HepG2 (cell line): ENCODE results near the gene USP5. TPM values are rescaled to one million over a fixed set of nuclear protein-coding genes. Genes with fewer than 3 reads are reported as not detected.

Experiments
- ATAC-seq: fragments of 200-7000 bp; cut with Tn5 transposase; 3 replicates; pipeline ENCODE4 v1.9.1; 2020; ENCODE audit warnings: mild to moderate bottlenecking, moderate library complexity
- BruUV-seq: library from RNA; stranded (reverse); fragments of 400-500 nt; replicated peaks from 2 replicates; lab custom pipeline; 2021; lab: Mats Ljungman, UMichigan
- CTCF ChIA-PET: fragments of 300-600 bp; formaldehyde crosslinking; extraction: SDS; loops from one replicate; lab custom pipeline; 2021; ENCODE audit warnings: low total read pairs, inconsistent platforms, low intra/inter-chr PET ratio; lab: Yijun Ruan, JAX
- POLR2A ChIA-PET: fragments of 350-600 bp; sonication (Branson Sonifier 250); formaldehyde crosslinking; loops from one replicate; lab custom pipeline; 2020; ENCODE audit warnings: antibody characterized with exemption, inconsistent platforms; lab: Yijun Ruan, JAX
- DNase-seq: peaks from one replicate; pipeline ENCODE4 v3.0.0-alpha.2; 2015; ENCODE audit warnings: low spot score
- FAIRE-seq: peaks from 3 replicates; lab custom pipeline; 2011; peaks lifted over from hg19 to GRCh38; lab: Jason Lieb, UNC
- H2AFZ ChIP-seq: one replicate; pipeline ENCODE4 v1.6.1; 2011; ENCODE audit warnings: low read length, inconsistent platforms
- H3K27ac ChIP-seq: fragments of 300-600 bp; 3 replicates; pipeline ENCODE4 v1.8.0; 2011; ENCODE audit warnings: mixed run types, mild to moderate bottlenecking, mixed read lengths, low read length, inconsistent platforms; ENCODE audit not compliant: insufficient read depth; ENCODE audit errors: extremely low read length
- H3K27me3 ChIP-seq, 2 experiments: fragments of 200-600 bp in 1 of 2; 2 replicates in 1 of 2; 3 replicates in 1 of 2; pipeline versions ENCODE4 v1.6.0 to v1.8.0; 2011; ENCODE audit warnings: low read length in 2 of 2, mild to moderate bottlenecking in 2 of 2, moderate library complexity in 2 of 2, inconsistent platforms in 1 of 2; ENCODE audit not compliant: insufficient read depth in 2 of 2, control insufficient read depth in 1 of 2
- H3K36me3 ChIP-seq, 2 experiments: fragments of 200-600 bp in 1 of 2; replicated peaks in 1 of 2; 2 replicates in 1 of 2; 3 replicates in 1 of 2; pipeline versions ENCODE4 v1.5.1 to v1.8.0; 2011; ENCODE audit warnings: low read length in 2 of 2, inconsistent platforms in 1 of 2; ENCODE audit not compliant: insufficient read depth in 2 of 2, control insufficient read depth in 1 of 2
- H3K4me1 ChIP-seq: 2 replicates; pipeline ENCODE4 v1.5.1; 2012; ENCODE audit warnings: low read length, inconsistent platforms; ENCODE audit not compliant: insufficient read depth
- H3K4me2 ChIP-seq: 2 replicates; pipeline ENCODE4 v1.6.0; 2011; ENCODE audit warnings: low read depth, low read length, inconsistent platforms
- H3K4me3 ChIP-seq, 3 experiments: fragments of 200-600 bp in 1 of 3; sonication (generic), shearing (Covaris generic) in 1 of 3; replicated peaks in 1 of 3; 2 replicates each; pipeline ENCODE4 v1.5.1; 2011 to 2016; ENCODE audit warnings: low read length in 3 of 3, inconsistent platforms in 2 of 3, low read depth in 2 of 3, mild to moderate bottlenecking in 2 of 3, control low read depth in 1 of 3, mixed read lengths in 1 of 3; ENCODE audit not compliant: insufficient read depth in 1 of 3
- H3K79me2 ChIP-seq: one replicate; pipeline ENCODE4 v1.6.1; 2011; ENCODE audit warnings: low read length, inconsistent platforms; ENCODE audit not compliant: insufficient read depth
- H3K9ac ChIP-seq: 2 replicates; pipeline ENCODE4 v1.6.0; 2011; ENCODE audit warnings: mild to moderate bottlenecking, low read depth, low read length, inconsistent platforms; ENCODE audit not compliant: insufficient read depth
- H3K9me3 ChIP-seq: 2 replicates; pipeline ENCODE4 v1.5.1; 2012; ENCODE audit warnings: mild to moderate bottlenecking, low read length
- H4K20me1 ChIP-seq: 2 replicates; pipeline ENCODE4 v1.6.0; 2011; ENCODE audit warnings: inconsistent platforms, mild to moderate bottlenecking, low read length, moderate library complexity; ENCODE audit not compliant: insufficient read depth
- ARID5B ChIP-seq: IDR thresholded peaks from 2 replicates; pipeline ENCODE4 v1.4.0; 2020; ENCODE audit warnings: mild to moderate bottlenecking, missing genetic modification reagents
- DMTF1 ChIP-seq: sonication (generic); formaldehyde crosslinking; IDR thresholded peaks from 2 replicates; pipeline ENCODE4 v1.4.0; 2020; ENCODE audit warnings: mild to moderate bottlenecking, missing genetic modification reagents
- ISL2 ChIP-seq: sonication (generic); formaldehyde crosslinking; IDR thresholded peaks from 2 replicates; pipeline ENCODE4 v1.5.0; 2020; ENCODE audit warnings: missing genetic modification reagents
- MYC ChIP-seq: sonication (generic); formaldehyde crosslinking; IDR thresholded peaks from 2 replicates; pipeline ENCODE4 v1.9.0; 2021; ENCODE audit warnings: missing genetic modification reagents, borderline replicate concordance
- ZNF124 ChIP-seq: sonication (generic); formaldehyde crosslinking; IDR thresholded peaks from 2 replicates; pipeline ENCODE4 v1.4.0; 2020; ENCODE audit warnings: missing genetic modification reagents
- ZNF609 ChIP-seq: sonication (generic); formaldehyde crosslinking; IDR thresholded peaks from 2 replicates; pipeline ENCODE4 v1.4.0; 2020; ENCODE audit warnings: mild to moderate bottlenecking, missing genetic modification reagents, borderline replicate concordance
- ZNF775 ChIP-seq: sonication (generic); formaldehyde crosslinking; IDR thresholded peaks from 2 replicates; pipeline ENCODE4 v1.4.0; 2020; ENCODE audit warnings: missing genetic modification reagents, mild to moderate bottlenecking, moderate library complexity, borderline replicate concordance
- WGBS: methylation state at CpG from one replicate; pipeline ENCODE4 v1.1.6; 2017; ENCODE audit warnings: low lambda C conversion rate; 5-methylcytosine and 5-hydroxymethylcytosine counted together
- in situ Hi-C: cut with HindIII; loops from 2 replicates; pipeline ENCODE4 v1.10.0; 2017; ENCODE audit warnings: low pct_unique_long_range_greater_than_20kb; ENCODE audit not compliant: extremely low pct_ligation_motif_present
- intact Hi-C: fragments of 100-400 bp; cut with micrococcal nuclease; formaldehyde crosslinking; loops from one replicate; pipeline ENCODE4 v1.10.0; 2022; ENCODE audit not compliant: unreplicated experiment
- polyA plus RNA-seq, 8 experiments: library from polyadenylated mRNA; depleted of rRNA in 3 of 8; stranded (reverse) in 7 of 8; unstranded in 1 of 8; fragments of >200 nt; fragmentation: Illumina TruSeq in 4 of 8; extraction: Trizol in 4 of 8; gene quantifications; 2 replicates each; pipeline versions ENCODE4 v1.2.1 to v1.2.3, GENCODE V29; 2011 to 2016; ENCODE audit warnings: low read depth in 4 of 8, missing spikeins in 1 of 8, mixed read lengths in 1 of 8; ENCODE audit not compliant: insufficient read depth in 1 of 8
- total RNA-seq, 5 experiments: library from RNA; depleted of rRNA; stranded (reverse); fragments of >200 nt; fragmentation: Illumina TruSeq; extraction: Trizol; gene quantifications; 2 replicates each; pipeline ENCODE4 v1.2.3, GENCODE V29; 2016; ENCODE audit warnings: low read depth in 1 of 5

Gene USP5
- total and polyA plus RNA-seq, 2 of the 13 experiments (the other 11 are each of a cell fraction or from before 2014, with no cell fraction given) = 39.6 to 56.0 TPM

- peaks cover 48% of the 10 kb centered on the region for H3K4me1 ChIP-seq
- 0 out of 2 replicates have a peak, but pooled peaks have one; percentile 64 for TF ChIP-seq DMTF1 (CRISPR knock-in tag)
- peak; percentile 57 for TF ChIP-seq ZNF609
- peak; percentile 91 for TF ChIP-seq MYC
- peak; percentile 61 for TF ChIP-seq ARID5B (CRISPR knock-in tag)
- TF ChIP-seq ZNF124 (CRISPR knock-in tag) = 0 out of 2 replicates have a peak, but pooled peaks have one; percentile 22
- TF ChIP-seq ZNF775 (CRISPR knock-in tag) = 0 out of 2 replicates have a peak, but pooled peaks have one; percentile 71
- TF ChIP-seq ISL2 (CRISPR knock-in tag) = peak; percentile 20; the same call in 1 of the 2 replicates
Observed at GRCh38 chr12:6872073-6873048, 20.4 kb downstream of the USP5 start.

More at GRCh38 chr12:6872073-6873048, 20.4 kb downstream of the USP5 start:
- Histone ChIP-seq H3K4me2 (peak overlapping the region; percentile 93), H3K27ac (peak overlapping the region; percentile 79), H4K20me1 (peaks cover 44% of the 10 kb centered on the region), H3K27me3 (no peaks in the 10 kb centered on the region; a peak in 1 of 5 replicates), H3K9ac (peak overlapping the region; percentile 86), H3K79me2 (peaks cover 29% of the 10 kb centered on the region), H2AFZ (no peak overlapping the region), H3K4me3 (peak overlapping the region; percentile 74 to 95 (median 76)), H3K36me3 (peaks cover 12 to 14% of the 10 kb centered on the region in 2 experiments), H3K9me3 (no peaks in the 10 kb centered on the region)
- BruUV-seq = TSS peak; percentile 76
- FAIRE-seq = no peak
- ATAC-seq = peak; percentile 64
- ChIA-PET POLR2A (interaction anchor here (0.6 to 3.9 kb wide), 31 partner anchors 10 to 338 kb away, joined by 3 to 73 read pairs (median 5); partner anchors contain the start of genes ATN1, C12orf57, CDCA3 and COPS7A), CTCF (interaction anchor here (2.4 kb wide), 1 partner anchor 19 kb away, joined by 24 read pairs; no protein-coding TSS in a partner anchor)
- peak; percentile 72 for DNase-seq
- intact Hi-C loops (loop anchor here (1.0 kb wide), 3 partner anchors 19 to 71 kb away; partner anchors contain the start of genes CDCA3 and RNU7-1), in situ Hi-C loops (no loop called here)
- 11% methylated on average over 12 of the region's 40 CpGs for WGBS
